Keratinocyte (primary cell): ENCODE data around the gene PAGR1. TPM values are rescaled to one million over a fixed set of nuclear protein-coding genes. Genes with fewer than 3 reads are reported as not detected.
"Not testable (repeated sequence)": the region's sequence is repeated elsewhere in the genome, so short reads cannot be mapped to it uniquely, and the experiment has no call there.

Experiments
- DNase-seq: peaks from one replicate; pipeline ENCODE4 v3.0.0-alpha.2; 2011; ENCODE audit warnings: low read depth, missing footprints, low spot score
- FAIRE-seq: peaks from 2 replicates; lab custom pipeline; 2011; peaks lifted over from hg19 to GRCh38; lab: Jason Lieb, UNC
- H2AFZ ChIP-seq: 2 replicates; pipeline ENCODE4 v1.6.0; 2012; ENCODE audit warnings: low read length, control low read depth, inconsistent platforms; ENCODE audit not compliant: control insufficient read depth
- H3K27ac ChIP-seq: 2 replicates; pipeline ENCODE4 v1.5.1; 2011; ENCODE audit warnings: low read length; ENCODE audit not compliant: control insufficient read depth, insufficient read depth
- H3K27me3 ChIP-seq: 3 replicates; pipeline ENCODE4 v1.6.0; 2011; ENCODE audit warnings: low read length; ENCODE audit not compliant: control insufficient read depth, insufficient read depth; ENCODE audit errors: extremely low read depth
- H3K36me3 ChIP-seq, 2 experiments: 2 replicates in 1 of 2; 3 replicates in 1 of 2; pipeline ENCODE4 v1.5.1; 2011; ENCODE audit warnings: low read length in 2 of 2, mild to moderate bottlenecking in 1 of 2; ENCODE audit not compliant: control insufficient read depth in 2 of 2, insufficient read depth in 2 of 2; ENCODE audit errors: extremely low read depth in 1 of 2
- H3K4me1 ChIP-seq: 3 replicates; pipeline ENCODE4 v1.5.1; 2011; ENCODE audit warnings: low read length; ENCODE audit not compliant: control insufficient read depth, insufficient read depth; ENCODE audit errors: extremely low read depth
- H3K4me2 ChIP-seq: 3 replicates; pipeline ENCODE4 v1.6.0; 2011; ENCODE audit warnings: low read depth, low read length; ENCODE audit not compliant: control insufficient read depth, insufficient read depth; ENCODE audit errors: extremely low read depth
- H3K4me3 ChIP-seq, 3 experiments: fragments of 200-600 bp in 1 of 3; sonication (generic) in 1 of 3; 2 replicates in 2 of 3; 3 replicates in 1 of 3; pipeline ENCODE4 v1.5.1; 2011 to 2016; ENCODE audit warnings: low read length in 3 of 3, mild to moderate bottlenecking in 3 of 3, control low read depth in 2 of 3, inconsistent platforms in 1 of 3, low read depth in 1 of 3, mixed read lengths in 1 of 3, mixed run types in 1 of 3, moderate library complexity in 1 of 3; ENCODE audit not compliant: control insufficient read depth in 2 of 3, insufficient read depth in 2 of 3; ENCODE audit errors: extremely low read depth in 1 of 3
- H3K79me2 ChIP-seq: 2 replicates; pipeline ENCODE4 v1.6.0; 2012; ENCODE audit warnings: low read length; ENCODE audit not compliant: control insufficient read depth, insufficient read depth
- H3K9ac ChIP-seq: 3 replicates; pipeline ENCODE4 v1.6.0; 2011; ENCODE audit warnings: low read length; ENCODE audit not compliant: control insufficient read depth, insufficient read depth; ENCODE audit errors: extremely low read depth
- H3K9me1 ChIP-seq: 3 replicates; pipeline ENCODE4 v1.6.0; 2011; ENCODE audit warnings: low read length; ENCODE audit not compliant: control insufficient read depth, insufficient read depth; ENCODE audit errors: extremely low read depth
- H3K9me3 ChIP-seq: 2 replicates; pipeline ENCODE4 v1.5.1; 2012; ENCODE audit warnings: low read depth, low read length; ENCODE audit not compliant: control insufficient read depth
- H4K20me1 ChIP-seq: 3 replicates; pipeline ENCODE4 v1.6.0; 2011; ENCODE audit warnings: low read length; ENCODE audit not compliant: control insufficient read depth, insufficient read depth; ENCODE audit errors: extremely low read depth
- EZH2 ChIP-seq: IDR thresholded peaks from one replicate; pipeline ENCODE4 v1.6.1; 2012; ENCODE audit warnings: inconsistent platforms, mild to moderate bottlenecking, low read length, moderate library complexity
- dilution Hi-C: fragments of 300-500 bp; cut with MboI; formaldehyde crosslinking; loops from one replicate; pipeline ENCODE4 v1.7.0; 2020; ENCODE audit warnings: low sequenced_read_pairs; ENCODE audit not compliant: extremely low pct_ligation_motif_present
- polyA plus RNA-seq, 5 experiments: library from polyadenylated mRNA; depleted of rRNA in 3 of 5; stranded (reverse) in 3 of 5; stranded (forward) in 1 of 5; unstranded in 1 of 5; fragments of >200 nt; gene quantifications; 1 replicate in 1 of 5; 2 replicates in 3 of 5; 3 replicates in 1 of 5; pipeline versions ENCODE4 v1.2.1 to v1.2.3, GENCODE V29; 2011 to 2012; ENCODE audit warnings: missing spikeins in 2 of 5, low read depth in 1 of 5, low replicate concordance in 1 of 5
- TF ChIP-seq, protein P1 (sequence below), 3 experiments: IDR thresholded peaks in 1 of 3; conservative IDR thresholded peaks in 1 of 3; optimal IDR thresholded peaks in 1 of 3; 2 replicates in 2 of 3; 3 replicates in 1 of 3; pipeline versions ENCODE3 to v1.5.1; 2011; ENCODE audit warnings: low read length in 3 of 3, mild to moderate bottlenecking in 3 of 3, moderate library complexity in 2 of 3, control low read depth in 1 of 3, inconsistent platforms in 1 of 3; ENCODE audit not compliant: insufficient read depth in 2 of 3; ENCODE audit errors: extremely low read depth in 1 of 3

Gene PAGR1
- polyA plus RNA-seq, 1 donor (not counting 4 experiments of a cell fraction or from before 2014, with no cell fraction given): 13.6 TPM

- no peak within 1 kb of the TSS for H2AFZ ChIP-seq
- H3K27ac ChIP-seq: no peak within 1 kb of the TSS
- no peaks in the 10 kb centered on the region for H3K36me3 ChIP-seq
- dilution Hi-C loops: no loop called here
- no peaks in the 10 kb centered on the region for H3K9me3 ChIP-seq
- H3K27me3 ChIP-seq: no peaks in the 10 kb centered on the region
- peaks cover 25% of the 10 kb centered on the region for H3K4me1 ChIP-seq
- H4K20me1 ChIP-seq: no peaks in the 10 kb centered on the region
- no peak for FAIRE-seq
- no peaks in the 10 kb centered on the region for H3K79me2 ChIP-seq
- H3K9ac ChIP-seq: no peak within 1 kb of the TSS
- no peak within 1 kb of the TSS for H3K4me2 ChIP-seq
- no peak for DNase-seq
- H3K4me3 ChIP-seq: no peak within 1 kb of the TSS
- no peaks in the 10 kb centered on the region for H3K9me1 ChIP-seq
- TF ChIP-seq EZH2: no peak
- TF ChIP-seq, protein P1, sequence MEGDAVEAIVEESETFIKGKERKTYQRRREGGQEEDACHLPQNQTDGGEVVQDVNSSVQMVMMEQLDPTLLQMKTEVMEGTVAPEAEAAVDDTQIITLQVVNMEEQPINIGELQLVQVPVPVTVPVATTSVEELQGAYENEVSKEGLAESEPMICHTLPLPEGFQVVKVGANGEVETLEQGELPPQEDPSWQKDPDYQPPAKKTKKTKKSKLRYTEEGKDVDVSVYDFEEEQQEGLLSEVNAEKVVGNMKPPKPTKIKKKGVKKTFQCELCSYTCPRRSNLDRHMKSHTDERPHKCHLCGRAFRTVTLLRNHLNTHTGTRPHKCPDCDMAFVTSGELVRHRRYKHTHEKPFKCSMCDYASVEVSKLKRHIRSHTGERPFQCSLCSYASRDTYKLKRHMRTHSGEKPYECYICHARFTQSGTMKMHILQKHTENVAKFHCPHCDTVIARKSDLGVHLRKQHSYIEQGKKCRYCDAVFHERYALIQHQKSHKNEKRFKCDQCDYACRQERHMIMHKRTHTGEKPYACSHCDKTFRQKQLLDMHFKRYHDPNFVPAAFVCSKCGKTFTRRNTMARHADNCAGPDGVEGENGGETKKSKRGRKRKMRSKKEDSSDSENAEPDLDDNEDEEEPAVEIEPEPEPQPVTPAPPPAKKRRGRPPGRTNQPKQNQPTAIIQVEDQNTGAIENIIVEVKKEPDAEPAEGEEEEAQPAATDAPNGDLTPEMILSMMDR (optimal IDR thresholded peaks at IDR 0.05 in 1 of 3, IDR thresholded peaks at IDR 0.05 in 1 of 3, conservative IDR thresholded peaks at IDR 0.05 in 1 of 3; ENCODE audit: extremely low read depth in 1 of 3, insufficient read depth in 2 of 3, low read length in 3 of 3): no peak
Observed at GRCh38 chr16:29777576-29778350, 38.2 kb upstream of the PAGR1 start, which contains the start of gene ZG16. Gene ZG16 (plus strand): TSS chr16:29778256. CDS start chr16:29779267, 1,011 bp downstream.

DNA sequence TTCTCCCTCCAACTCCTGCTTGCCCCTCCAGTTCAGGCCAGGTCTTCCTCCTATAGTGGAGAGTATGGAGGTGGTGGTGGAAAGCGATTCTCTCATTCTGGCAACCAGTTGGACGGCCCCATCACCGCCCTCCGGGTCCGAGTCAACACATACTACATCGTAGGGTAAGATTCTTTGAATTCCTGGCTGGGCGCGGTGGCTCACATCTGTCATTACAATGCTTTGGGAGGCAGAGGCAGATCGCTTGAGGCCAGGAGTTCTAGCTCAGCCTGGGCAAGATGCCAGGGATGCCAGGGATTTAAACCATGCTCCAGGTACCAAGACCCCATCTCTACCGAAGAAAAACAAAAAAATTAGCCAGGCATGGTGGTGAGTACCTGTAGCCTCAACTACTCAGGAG is 36.5 kb upstream of the PAGR1 start:
- DNase-seq: peak; percentile 65
- H3K27ac ChIP-seq: peak overlapping the region; percentile 4
- no peak for TF ChIP-seq EZH2
- TF ChIP-seq, protein P1 (optimal IDR thresholded peaks at IDR 0.05 in 1 of 3, IDR thresholded peaks at IDR 0.05 in 1 of 3, conservative IDR thresholded peaks at IDR 0.05 in 1 of 3; ENCODE audit: extremely low read depth in 1 of 3, insufficient read depth in 2 of 3, low read length in 3 of 3): no peak
- FAIRE-seq: peak; percentile 90
- H2AFZ ChIP-seq: no peak overlapping the region
- no peaks in the 10 kb centered on the region for H3K9me3 ChIP-seq
- no peaks in the 10 kb centered on the region for H3K79me2 ChIP-seq
- dilution Hi-C loops: no loop called here
- peaks cover 42% of the 10 kb centered on the region for H3K4me1 ChIP-seq
- H3K4me2 ChIP-seq: peak overlapping the region; percentile 29
- H3K9ac ChIP-seq: no peak overlapping the region
- H3K4me3 ChIP-seq: no peak overlapping the region
- H4K20me1 ChIP-seq: no peaks in the 10 kb centered on the region
- no peaks in the 10 kb centered on the region for H3K27me3 ChIP-seq
- no peaks in the 10 kb centered on the region for H3K9me1 ChIP-seq
- H3K36me3 ChIP-seq: no peaks in the 10 kb centered on the region

DNA sequence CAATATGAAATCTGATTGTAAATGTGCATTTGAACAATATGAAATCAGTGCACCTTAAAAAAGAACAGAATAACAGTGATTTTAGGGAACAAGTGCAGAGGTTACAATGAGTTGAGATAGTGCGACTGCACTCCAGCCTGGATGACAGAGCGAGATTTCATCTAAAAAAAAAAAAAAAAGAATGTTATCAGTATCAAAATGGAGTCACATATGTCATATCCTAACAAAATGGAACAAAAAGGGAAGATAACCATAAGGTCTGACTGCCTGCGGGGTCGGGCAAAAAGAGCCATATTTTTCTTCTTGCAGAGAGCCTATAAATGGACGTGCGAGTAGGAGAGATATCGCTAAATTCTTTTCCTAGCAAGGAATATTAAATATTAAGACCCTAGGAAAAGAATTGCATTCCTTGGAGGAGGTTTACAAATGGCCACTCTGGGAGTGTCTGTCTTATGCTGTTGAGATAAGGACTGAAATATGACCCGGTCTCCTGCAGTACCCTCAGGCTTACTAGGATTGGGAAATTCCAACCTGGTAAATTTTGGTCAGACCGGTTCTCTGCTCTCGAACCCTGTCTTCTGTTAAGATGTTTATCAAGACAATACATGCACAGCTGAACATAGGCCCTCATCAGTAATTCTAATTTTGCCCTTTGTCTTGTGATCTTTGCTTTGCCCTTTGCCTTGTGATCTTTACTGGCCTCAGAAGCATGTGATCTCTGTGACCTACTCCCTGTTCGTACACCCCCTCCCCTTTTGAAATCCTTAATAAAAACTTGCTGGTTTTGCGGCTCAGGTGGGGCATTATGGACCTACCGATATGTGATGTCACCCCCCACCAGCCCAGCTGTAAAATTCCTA is 32.6 kb upstream of the PAGR1 start:
- Histone ChIP-seq H3K9ac (peak overlapping the region; percentile 61), H3K4me3 (peak overlapping the region in 1 of 3 experiments; percentile 23), H3K27ac (peak overlapping the region; percentile 78), H3K4me1 (peaks cover 40% of the 10 kb centered on the region), H3K4me2 (peak overlapping the region; percentile 76)
- H3K9me3 ChIP-seq, H3K79me2 ChIP-seq, H3K27me3 ChIP-seq, dilution Hi-C loops, H3K36me3 ChIP-seq, H2AFZ ChIP-seq, FAIRE-seq, H4K20me1 ChIP-seq, H3K9me1 ChIP-seq, DNase-seq: not testable (repeated sequence)
